Measurements from ENCODE around the gene ZNF467.

Gene ZNF467

GRCh38 chr7:149725426-149725821 lies 48.0 kb downstream of the ZNF467 start:
- H3K4me3 ChIP-seq (ENCODE audit: low read depth, low read length): no peak overlapping the region
- DNase-seq (ENCODE audit: low read depth, low spot score): no peak
- in situ Hi-C loops (cut with HindIII; ENCODE audit: low sequenced_read_pairs): no loop called here
- TF ChIP-seq CTCF (IDR thresholded peaks at IDR 0.05; ENCODE audit: low read depth, low read length): no peak

- H3K4me3 ChIP-seq (ENCODE audit: low read depth, low read length): no peak overlapping the region
- in situ Hi-C loops (cut with HindIII; ENCODE audit: low sequenced_read_pairs): no loop called here
- no peak for TF ChIP-seq CTCF (IDR thresholded peaks at IDR 0.05; ENCODE audit: low read depth, low read length)
- DNase-seq (ENCODE audit: low read depth, low spot score): no peak
Observed at GRCh38 chr7:149724661-149725425, 48.5 kb downstream of the ZNF467 start.

GRCh38 chr7:149723795-149724495 lies 49.4 kb downstream of the ZNF467 start:
- H3K4me3 ChIP-seq (ENCODE audit: low read depth, low read length): no peak overlapping the region
- no peak for DNase-seq (ENCODE audit: low read depth, low spot score)

DNA sequence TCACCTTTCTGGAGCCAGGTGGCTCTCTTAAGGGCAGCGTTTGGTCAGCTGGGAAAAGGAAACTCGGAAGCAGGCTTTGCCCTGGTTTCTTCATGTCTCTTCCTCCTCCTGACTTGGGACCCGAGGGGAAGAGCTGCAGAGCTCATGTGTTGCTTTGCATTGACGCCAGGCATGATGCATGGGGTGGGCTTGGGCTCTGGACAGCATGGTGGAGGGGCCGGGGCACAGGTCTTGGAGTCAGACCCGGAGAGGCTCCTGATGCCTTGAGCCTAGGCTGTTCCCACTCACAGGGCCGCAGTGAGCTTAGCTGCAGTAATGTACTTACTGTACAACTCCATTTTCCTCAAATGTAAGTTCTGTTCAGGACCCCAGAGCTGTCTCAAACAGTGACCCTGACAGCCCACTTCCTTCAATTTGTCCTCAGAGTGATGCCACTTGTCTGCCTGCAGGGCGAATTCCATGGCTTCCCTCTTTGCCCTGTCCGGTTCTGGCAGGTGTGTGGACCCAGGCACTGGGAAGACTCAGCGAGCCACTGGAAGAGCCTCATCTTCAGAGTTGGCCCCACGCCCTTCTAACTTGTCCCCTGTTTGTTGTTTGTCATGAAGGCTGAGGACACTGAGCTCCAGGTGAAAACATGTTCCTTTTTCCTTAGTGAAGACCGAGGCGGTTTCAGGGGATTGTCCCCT lies 50.2 kb downstream of the ZNF467 start:
- no peak overlapping the region for H3K4me3 ChIP-seq (ENCODE audit: low read depth, low read length)
- DNase-seq (ENCODE audit: low read depth, low spot score): no peak
- TF ChIP-seq CTCF (IDR thresholded peaks at IDR 0.05; ENCODE audit: low read depth, low read length): no peak
- in situ Hi-C loops (cut with HindIII; ENCODE audit: low sequenced_read_pairs): no loop called here

More at GRCh38 chr7:149723795-149724495, 49.4 kb downstream of the ZNF467 start:
- in situ Hi-C loops (cut with HindIII; ENCODE audit: low sequenced_read_pairs): no loop called here
- no peak for TF ChIP-seq CTCF (IDR thresholded peaks at IDR 0.05; ENCODE audit: low read depth, low read length)

DNA sequence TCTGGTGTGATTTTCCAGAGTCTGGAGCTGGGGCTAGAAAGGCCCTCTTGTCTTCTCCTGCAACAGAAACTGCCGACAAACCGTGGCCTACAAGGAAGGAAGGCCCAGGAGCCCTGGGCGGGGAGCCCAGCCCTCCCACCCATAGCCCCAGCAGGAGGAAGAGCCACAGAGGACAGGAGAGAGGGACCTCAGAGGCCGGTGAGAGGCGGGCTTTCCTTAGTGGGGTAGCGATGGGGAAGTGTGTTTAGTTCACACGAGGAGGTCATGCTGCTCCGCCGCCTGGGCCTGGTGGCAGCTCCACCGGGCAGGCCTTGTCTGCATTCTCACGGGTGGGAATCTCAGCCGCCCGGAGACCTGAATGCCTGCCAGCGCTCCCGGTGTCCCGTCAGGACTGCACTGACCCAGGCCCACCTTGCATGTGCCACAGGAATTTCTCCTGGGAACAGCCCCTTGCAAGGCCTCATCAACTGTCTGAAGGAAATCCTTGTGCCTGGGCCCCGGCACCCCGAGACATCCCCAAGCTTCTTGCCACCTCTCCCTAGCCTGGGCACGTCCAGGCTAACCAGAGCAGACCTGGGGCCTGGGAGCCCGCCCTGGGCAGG lies 50.9 kb downstream of the ZNF467 start:
- in situ Hi-C loops (cut with HindIII; ENCODE audit: low sequenced_read_pairs): no loop called here

More for the DNA sequence above, 50.9 kb downstream of the ZNF467 start:
- H3K4me3 ChIP-seq (ENCODE audit: low read depth, low read length): no peak overlapping the region
- no peak for TF ChIP-seq CTCF (IDR thresholded peaks at IDR 0.05; ENCODE audit: low read depth, low read length)
- DNase-seq (ENCODE audit: low read depth, low spot score): no peak
